ENCODE measurements around the gene SYNDIG1. TPM values are rescaled to one million over a fixed set of nuclear protein-coding genes. Genes with fewer than 3 reads are reported as not detected.
"Not testable (repeated sequence)": the region's sequence is repeated elsewhere in the genome, so short reads cannot be mapped to it uniquely, and the experiment has no call there.

Gene SYNDIG1
- total RNA-seq, 4 donors from 2014 or later: not detected

DNA sequence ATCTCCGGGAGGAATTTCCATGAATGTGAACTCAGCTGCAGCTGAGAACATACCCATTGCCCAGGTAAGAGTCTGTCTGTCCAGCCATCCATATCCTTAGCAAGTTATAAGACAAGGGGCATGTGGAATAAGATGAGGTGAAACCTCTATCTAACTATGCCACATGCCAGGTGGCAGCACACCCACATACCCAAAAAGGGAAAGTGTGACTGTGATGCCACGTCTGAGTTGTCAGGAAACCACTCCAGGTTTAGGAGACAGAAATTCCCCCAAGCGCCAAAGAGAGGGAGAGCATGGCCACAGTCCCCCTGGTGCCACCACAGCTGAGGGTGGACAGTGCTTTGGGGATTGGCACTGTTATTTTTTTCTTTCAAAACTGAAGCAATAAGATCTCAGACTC lies 36.7 kb downstream of the SYNDIG1 start:
- no peaks in the 10 kb centered on the region for H3K4me1 ChIP-seq
- no peak overlapping the region for H3K4me3 ChIP-seq
- no peaks in the 10 kb centered on the region for H3K36me3 ChIP-seq
- H3K27me3 ChIP-seq: peaks cover 0 to 4% (median 0%) of the 10 kb centered on the region in 4 donors
- TF ChIP-seq, protein P1, sequence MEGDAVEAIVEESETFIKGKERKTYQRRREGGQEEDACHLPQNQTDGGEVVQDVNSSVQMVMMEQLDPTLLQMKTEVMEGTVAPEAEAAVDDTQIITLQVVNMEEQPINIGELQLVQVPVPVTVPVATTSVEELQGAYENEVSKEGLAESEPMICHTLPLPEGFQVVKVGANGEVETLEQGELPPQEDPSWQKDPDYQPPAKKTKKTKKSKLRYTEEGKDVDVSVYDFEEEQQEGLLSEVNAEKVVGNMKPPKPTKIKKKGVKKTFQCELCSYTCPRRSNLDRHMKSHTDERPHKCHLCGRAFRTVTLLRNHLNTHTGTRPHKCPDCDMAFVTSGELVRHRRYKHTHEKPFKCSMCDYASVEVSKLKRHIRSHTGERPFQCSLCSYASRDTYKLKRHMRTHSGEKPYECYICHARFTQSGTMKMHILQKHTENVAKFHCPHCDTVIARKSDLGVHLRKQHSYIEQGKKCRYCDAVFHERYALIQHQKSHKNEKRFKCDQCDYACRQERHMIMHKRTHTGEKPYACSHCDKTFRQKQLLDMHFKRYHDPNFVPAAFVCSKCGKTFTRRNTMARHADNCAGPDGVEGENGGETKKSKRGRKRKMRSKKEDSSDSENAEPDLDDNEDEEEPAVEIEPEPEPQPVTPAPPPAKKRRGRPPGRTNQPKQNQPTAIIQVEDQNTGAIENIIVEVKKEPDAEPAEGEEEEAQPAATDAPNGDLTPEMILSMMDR (IDR thresholded peaks at IDR 0.05): no peak
- TF ChIP-seq POLR2A (IDR thresholded peaks at IDR 0.05): no peak
- intact Hi-C loops (cut with DNase I): no loop called here
- WGBS, 2 donors: 68% methylated on average over 3 of the region's 3 CpGs; no CpG with 5 or more reads in 1 of the 2 donors
- no peaks in the 10 kb centered on the region for H3K9me3 ChIP-seq
- no peak overlapping the region for H3K27ac ChIP-seq
- no peak for DNase-seq

DNA sequence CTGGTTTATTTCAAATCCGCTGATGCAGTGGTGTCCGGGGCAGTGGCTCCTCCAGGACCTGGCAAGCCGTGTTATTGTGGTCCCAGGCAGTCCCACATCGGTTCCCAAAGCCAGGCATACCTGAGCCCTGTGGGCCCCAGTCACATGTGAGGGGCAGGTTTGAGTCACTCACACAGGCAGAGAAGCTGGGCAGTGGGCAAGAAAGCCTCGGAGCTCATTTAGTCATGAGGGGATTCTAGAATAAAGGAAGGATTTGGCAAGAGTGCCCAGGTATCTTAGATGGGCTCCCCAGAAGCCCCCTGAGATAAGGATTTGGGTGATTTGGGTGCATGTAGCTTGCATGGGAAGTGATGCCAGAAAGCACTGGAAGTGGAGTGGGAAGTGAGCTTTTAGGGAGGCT lies 37.3 kb downstream of the SYNDIG1 start:
- 56 to 89% methylated on average over 1 to 3 of the region's 5 CpGs for WGBS, 2 donors
- Histone ChIP-seq H3K9me3 (no peaks in the 10 kb centered on the region), H3K27me3 (peaks cover 0 to 2% (median 0%) of the 10 kb centered on the region in 4 donors), H3K36me3 (no peaks in the 10 kb centered on the region), H3K4me1 (no peaks in the 10 kb centered on the region), H3K27ac (no peak overlapping the region), H3K4me3 (no peak overlapping the region)
- intact Hi-C loops (cut with DNase I): no loop called here
- DNase-seq: no peak
- no peak for TF ChIP-seq POLR2A (IDR thresholded peaks at IDR 0.05)

DNA sequence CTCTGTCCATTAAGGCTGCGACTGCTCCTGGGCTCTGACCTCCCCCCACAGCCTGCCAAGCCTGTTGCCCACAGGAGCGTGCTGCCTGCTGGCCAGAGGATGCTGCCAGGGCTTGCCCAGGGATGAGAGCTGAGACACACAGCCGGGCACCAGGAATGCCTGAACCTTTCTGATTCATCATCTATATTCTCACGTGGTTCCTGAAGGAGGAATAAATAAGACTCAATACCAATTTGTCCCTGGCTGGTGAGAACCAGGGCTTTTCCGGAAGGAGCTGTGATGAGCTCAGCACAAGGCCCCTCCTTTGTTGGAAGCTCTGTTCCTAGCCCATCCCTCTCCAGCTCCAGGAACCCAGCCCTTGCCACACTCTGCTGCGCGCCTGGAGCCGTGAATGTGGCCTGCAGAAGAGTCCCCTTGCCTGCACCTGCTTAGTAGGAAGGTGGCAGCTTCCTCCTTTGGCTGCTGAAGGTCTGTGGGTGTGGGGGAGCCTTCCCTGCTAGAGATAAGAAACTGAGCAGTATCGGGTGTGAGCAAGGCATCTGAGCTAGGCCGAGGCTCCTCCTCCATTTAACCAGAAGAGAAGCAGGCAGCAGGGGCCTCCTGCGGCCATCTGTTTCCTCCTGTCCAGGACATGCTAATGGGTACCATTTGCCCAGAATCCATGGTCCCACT lies 37.9 kb downstream of the SYNDIG1 start:
- H3K4me1 ChIP-seq: no peaks in the 10 kb centered on the region
- H3K4me3 ChIP-seq: no peak overlapping the region
- no peaks in the 10 kb centered on the region for H3K36me3 ChIP-seq
- no peak for DNase-seq
- 33 to 41% methylated on average over 2 to 5 of the region's 11 CpGs for WGBS, 2 donors
- no peak for TF ChIP-seq POLR2A (IDR thresholded peaks at IDR 0.05)
- TF ChIP-seq, protein P1 (IDR thresholded peaks at IDR 0.05): no peak
- intact Hi-C loops (cut with DNase I): no loop called here
- no peaks in the 10 kb centered on the region for H3K9me3 ChIP-seq
- H3K27ac ChIP-seq: no peak overlapping the region
- H3K27me3 ChIP-seq: no peaks in the 10 kb centered on the region

DNA sequence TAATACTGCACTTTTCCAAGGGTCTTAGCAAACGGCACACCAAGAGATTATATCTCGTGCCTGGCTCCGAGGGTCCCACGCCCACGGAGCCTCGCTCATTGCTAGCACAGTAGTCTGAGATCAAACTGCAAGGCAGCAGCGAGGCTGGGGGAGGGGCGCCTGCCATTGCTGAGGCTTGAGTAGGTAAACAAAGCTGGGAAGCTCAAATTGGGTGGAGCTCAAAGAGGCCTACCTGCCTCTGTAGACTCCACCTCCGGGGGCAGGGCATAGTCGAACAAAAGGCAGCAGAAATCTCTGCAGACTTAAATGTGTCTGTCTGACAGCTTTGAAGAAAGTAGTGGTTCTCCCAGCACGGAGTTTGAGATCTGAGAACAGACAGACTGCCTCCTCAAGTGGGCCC lies 43.0 kb downstream of the SYNDIG1 start:
- H3K9me3 ChIP-seq; H3K27me3 ChIP-seq; H3K27ac ChIP-seq; H3K36me3 ChIP-seq; H3K4me3 ChIP-seq; H3K4me1 ChIP-seq; intact Hi-C loops (cut with DNase I); DNase-seq: not testable (repeated sequence)
- 37 to 45% methylated on average over 4 to 10 of the region's 11 CpGs for WGBS, 2 donors

DNA sequence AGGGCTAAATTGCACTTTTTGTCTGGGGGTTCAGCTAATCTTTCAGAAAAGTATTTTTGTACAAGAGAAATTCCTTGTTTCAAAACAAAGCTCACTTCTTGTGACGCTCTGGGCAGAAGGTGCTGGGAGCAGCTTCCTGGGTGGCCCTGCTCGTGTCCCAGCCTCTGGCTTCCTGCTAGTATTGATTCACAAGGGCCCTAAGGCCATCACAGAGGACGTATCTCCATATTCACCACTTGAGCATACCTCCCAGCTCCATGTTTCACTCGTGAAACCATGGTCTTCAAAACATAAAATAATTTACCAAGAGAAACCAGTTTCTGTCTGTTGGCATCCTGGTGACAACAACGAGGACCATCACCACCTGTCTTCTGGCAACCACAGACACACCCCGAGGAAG lies 49.1 kb downstream of the SYNDIG1 start:
- Histone ChIP-seq H3K36me3 (no peaks in the 10 kb centered on the region), H3K9me3 (no peaks in the 10 kb centered on the region), H3K27me3 (no peaks in the 10 kb centered on the region), H3K4me3 (no peak overlapping the region), H3K4me1 (no peaks in the 10 kb centered on the region), H3K27ac (no peak overlapping the region)
- intact Hi-C loops (cut with DNase I): no loop called here
- WGBS, 2 donors: 59 to 63% methylated on average over 4 to 6 of the region's 6 CpGs
- no peak for DNase-seq
- TF ChIP-seq, protein P1 (IDR thresholded peaks at IDR 0.05): no peak
- TF ChIP-seq POLR2A (IDR thresholded peaks at IDR 0.05): no peak

DNA sequence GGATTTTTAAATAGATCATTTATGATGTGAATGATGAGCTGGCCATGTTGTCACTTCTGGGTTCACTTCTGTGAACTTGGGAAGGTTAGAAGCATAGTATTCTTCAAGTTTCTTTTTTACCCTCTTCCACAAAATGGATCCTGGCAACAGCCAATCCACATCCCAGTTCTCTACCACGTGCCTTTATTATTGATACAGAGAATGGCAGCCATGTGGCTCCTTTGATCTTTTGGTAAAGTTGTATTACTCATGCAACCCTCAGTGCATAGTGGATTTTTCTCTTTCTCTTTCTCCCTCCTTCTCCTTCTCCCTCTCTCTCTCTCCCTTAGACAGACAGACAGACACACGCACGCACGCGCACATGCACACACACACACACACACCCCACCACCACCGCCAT lies 50.0 kb downstream of the SYNDIG1 start:
- H3K27me3 ChIP-seq: no peaks in the 10 kb centered on the region
- H3K36me3 ChIP-seq: no peaks in the 10 kb centered on the region
- intact Hi-C loops (cut with DNase I): no loop called here
- no peak for DNase-seq
- H3K4me1 ChIP-seq: no peaks in the 10 kb centered on the region
- no peaks in the 10 kb centered on the region for H3K9me3 ChIP-seq
- WGBS, 2 donors: 83% methylated on average over 6 of the region's 6 CpGs
- H3K4me3 ChIP-seq: no peak overlapping the region
- TF ChIP-seq, protein P1 (IDR thresholded peaks at IDR 0.05): no peak
- TF ChIP-seq POLR2A (IDR thresholded peaks at IDR 0.05): no peak
- H3K27ac ChIP-seq: no peak overlapping the region
